ENCODE data around the gene MAGI1. TPM values are rescaled to one million over a fixed set of nuclear protein-coding genes. Genes with fewer than 3 reads are reported as not detected.

The MAGI1 gene
- total RNA-seq, 4 donors from 2014 or later, result 7.6 to 42.9 (median 37.0) TPM

- intact Hi-C loops (cut with DNase I; ENCODE audit: low total_unique reads), result no loop called here
- no peak overlapping the region for H3K27ac ChIP-seq
- DNase-seq, result no peak
- H3K4me3 ChIP-seq, result no peak overlapping the region
- no peaks in the 10 kb centered on the region for H3K4me1 ChIP-seq
- H3K9me3 ChIP-seq, result no peaks in the 10 kb centered on the region
- TF ChIP-seq CTCF (IDR thresholded peaks at IDR 0.05) (no peak), POLR2A (IDR thresholded peaks at IDR 0.05) (no peak)
- no peaks in the 10 kb centered on the region for H3K27me3 ChIP-seq
- H3K36me3 ChIP-seq, result no peaks in the 10 kb centered on the region
Observed at GRCh38 chr3:65362688-65363087, 676.0 kb downstream of the MAGI1 start.

GRCh38 chr3:65361448-65361847 is 677.3 kb downstream of the MAGI1 start:
- H3K27ac ChIP-seq, result no peak overlapping the region
- no peaks in the 10 kb centered on the region for H3K27me3 ChIP-seq
- DNase-seq, result no peak
- TF ChIP-seq CTCF (IDR thresholded peaks at IDR 0.05), result no peak
- TF ChIP-seq POLR2A (IDR thresholded peaks at IDR 0.05), result no peak
- H3K4me3 ChIP-seq, result no peak overlapping the region
- H3K36me3 ChIP-seq, result no peaks in the 10 kb centered on the region
- H3K9me3 ChIP-seq, result no peaks in the 10 kb centered on the region
- intact Hi-C loops (cut with DNase I; ENCODE audit: low total_unique reads), result no loop called here
- H3K4me1 ChIP-seq, result no peaks in the 10 kb centered on the region

- H3K27me3 ChIP-seq, result no peaks in the 10 kb centered on the region
- H3K4me3 ChIP-seq, result peak overlapping the region in 1 of 2 donors; percentile 2
- H3K27ac ChIP-seq, result no peak overlapping the region
- H3K9me3 ChIP-seq, result no peaks in the 10 kb centered on the region
- H3K4me1 ChIP-seq, result no peaks in the 10 kb centered on the region
- no peak for DNase-seq
- no peak for TF ChIP-seq POLR2A (IDR thresholded peaks at IDR 0.05)
- TF ChIP-seq CTCF (IDR thresholded peaks at IDR 0.05), result no peak
- H3K36me3 ChIP-seq, result no peaks in the 10 kb centered on the region
- intact Hi-C loops (cut with DNase I; ENCODE audit: low total_unique reads), result no loop called here
Observed at GRCh38 chr3:65356331-65357248, 682.1 kb downstream of the MAGI1 start.

GRCh38 chr3:65354880-65355279 is 683.8 kb downstream of the MAGI1 start:
- Histone ChIP-seq H3K9me3 (no peaks in the 10 kb centered on the region), H3K4me3 (no peak overlapping the region), H3K27me3 (no peaks in the 10 kb centered on the region), H3K27ac (no peak overlapping the region), H3K4me1 (no peaks in the 10 kb centered on the region), H3K36me3 (no peaks in the 10 kb centered on the region)
- intact Hi-C loops (cut with DNase I; ENCODE audit: low total_unique reads), result no loop called here
- no peak for DNase-seq
- no peak for TF ChIP-seq POLR2A (IDR thresholded peaks at IDR 0.05)
- TF ChIP-seq CTCF (IDR thresholded peaks at IDR 0.05), result no peak

- Histone ChIP-seq H3K27ac (no peak overlapping the region), H3K36me3 (no peaks in the 10 kb centered on the region), H3K27me3 (no peaks in the 10 kb centered on the region), H3K9me3 (no peaks in the 10 kb centered on the region), H3K4me1 (no peaks in the 10 kb centered on the region), H3K4me3 (no peak overlapping the region)
- TF ChIP-seq POLR2A (IDR thresholded peaks at IDR 0.05) (no peak), CTCF (IDR thresholded peaks at IDR 0.05) (no peak)
- intact Hi-C loops (cut with DNase I; ENCODE audit: low total_unique reads), result no loop called here
- DNase-seq, result no peak
Observed at GRCh38 chr3:65352951-65353350, 685.8 kb downstream of the MAGI1 start.

Measured in uterus (tissue), 4 donors.